NCI-H1930 (cell line): ENCODE results near the gene MYO3B.

Source experiments
- DNase-seq, 2 experiments: peaks; one replicate each; lab custom pipeline; 2025; lab: John Stamatoyannopoulos, UW

The MYO3B gene

GRCh38 chr2:170177950-170178781 is at the start of gene MYO3B:
TSS of gene MYO3B (plus strand) at chr2:170178147. CDS start at chr2:170178288, 141 bp downstream.
- no peak for DNase-seq

- no peak for DNase-seq
Observed at GRCh38 chr2:170139276-170139967, 38.5 kb upstream of the MYO3B start.

GRCh38 chr2:170140561-170140960 is 37.4 kb upstream of the MYO3B start:
- no peak for DNase-seq

- DNase-seq: no peak
Observed at GRCh38 chr2:170141865-170142264, 36.1 kb upstream of the MYO3B start.

- no peak for DNase-seq
Observed at GRCh38 chr2:170142502-170142901, 35.4 kb upstream of the MYO3B start.

- no peak for DNase-seq
Observed at GRCh38 chr2:170143045-170143717, 34.8 kb upstream of the MYO3B start.

GRCh38 chr2:170144761-170145160 is 33.2 kb upstream of the MYO3B start:
- DNase-seq: no peak

- DNase-seq: no peak
Observed at GRCh38 chr2:170145191-170145590, 32.8 kb upstream of the MYO3B start.

- no peak for DNase-seq
Observed at GRCh38 chr2:170145675-170146432, 32.1 kb upstream of the MYO3B start.

GRCh38 chr2:170146784-170147183 is 31.2 kb upstream of the MYO3B start:
- no peak for DNase-seq

- DNase-seq: no peak
Observed at GRCh38 chr2:170147576-170147975, 30.4 kb upstream of the MYO3B start.

- DNase-seq: no peak
Observed at GRCh38 chr2:170148161-170148560, 29.8 kb upstream of the MYO3B start.

- DNase-seq: no peak
Observed at GRCh38 chr2:170152421-170152820, 25.5 kb upstream of the MYO3B start.

GRCh38 chr2:170155022-170155722 is 22.8 kb upstream of the MYO3B start:
- DNase-seq: no peak

- no peak for DNase-seq
Observed at GRCh38 chr2:170155723-170156253, 22.2 kb upstream of the MYO3B start.

GRCh38 chr2:170156592-170156991 is 21.4 kb upstream of the MYO3B start:
- no peak for DNase-seq

- DNase-seq: no peak
Observed at GRCh38 chr2:170157025-170157684, 20.8 kb upstream of the MYO3B start.

GRCh38 chr2:170159060-170159459 is 18.9 kb upstream of the MYO3B start:
- no peak for DNase-seq

- DNase-seq: no peak
Observed at GRCh38 chr2:170161516-170162270, 16.3 kb upstream of the MYO3B start.

GRCh38 chr2:170162271-170162632 is 15.7 kb upstream of the MYO3B start:
- no peak for DNase-seq
